Natural killer cell (primary cell): ENCODE measurements around the gene FRK. TPM values are rescaled to one million over a fixed set of nuclear protein-coding genes. Genes with fewer than 3 reads are reported as not detected.
"Not testable (repeated sequence)": the region's sequence is repeated elsewhere in the genome, so short reads cannot be mapped to it uniquely, and the experiment has no call there.

Experiments
- ATAC-seq, 3 donors: fragments of 150-1000 bp in 2 of 3; fragments of 200-7000 bp in 1 of 3; cut with Tn5 transposase; 1 replicate in 1 of 3; 2 replicates in 2 of 3; pipeline ENCODE4 v1.10.0; 2021; ENCODE audit warnings: mild to moderate bottlenecking in 2 of 3, moderate library complexity in 2 of 3
- DNase-seq, 2 donors: peaks; one replicate each; pipeline versions ENCODE4 v3.0.0 to v3.0.0-alpha.2; 2013 to 2021; ENCODE audit warnings: mixed read lengths in 1 of 2
- H3K27ac ChIP-seq: one replicate; pipeline ENCODE4 v1.5.1; 2013; ENCODE audit warnings: mild to moderate bottlenecking, low read length
- H3K27me3 ChIP-seq: one replicate; pipeline ENCODE4 v1.6.1; 2013; ENCODE audit warnings: low read length; ENCODE audit not compliant: control insufficient read depth, insufficient read depth
- H3K36me3 ChIP-seq: one replicate; pipeline ENCODE4 v1.6.1; 2013; ENCODE audit warnings: low read length; ENCODE audit not compliant: control insufficient read depth, insufficient read depth
- H3K4me1 ChIP-seq: one replicate; pipeline ENCODE4 v1.6.1; 2013; ENCODE audit warnings: low read length; ENCODE audit not compliant: control insufficient read depth, insufficient read depth
- H3K4me3 ChIP-seq: one replicate; pipeline ENCODE4 v1.5.1; 2013; ENCODE audit warnings: low read length
- H3K9me3 ChIP-seq: one replicate; pipeline ENCODE4 v1.6.1; 2013; ENCODE audit warnings: low read length; ENCODE audit not compliant: control insufficient read depth, insufficient read depth
- H3K27ac Mint-ChIP-seq, 2 donors: one replicate each; pipeline ENCODE4 v1.8.0; 2022; ENCODE audit warnings: mild to moderate bottlenecking in 2 of 2, mixed read lengths in 2 of 2, moderate library complexity in 1 of 2
- H3K27me3 Mint-ChIP-seq, 2 donors: one replicate each; pipeline ENCODE4 v1.8.0; 2022; ENCODE audit warnings: low read depth in 2 of 2, mixed read lengths in 2 of 2
- H3K36me3 Mint-ChIP-seq: one replicate; pipeline ENCODE4 v1.8.0; 2022; ENCODE audit warnings: mixed read lengths
- H3K4me1 Mint-ChIP-seq, 2 donors: one replicate each; pipeline ENCODE4 v1.8.0; 2022; ENCODE audit warnings: mixed read lengths in 2 of 2
- H3K4me3 Mint-ChIP-seq: one replicate; pipeline ENCODE4 v1.8.0; 2022; ENCODE audit warnings: mild to moderate bottlenecking, moderate library complexity, mixed read lengths
- H3K9me3 Mint-ChIP-seq, 2 donors: one replicate each; pipeline ENCODE4 v1.8.0; 2022; ENCODE audit warnings: mixed read lengths in 2 of 2
- WGBS: methylation state at CpG from one replicate; pipeline ENCODE4 v1.1.7; 2013; ENCODE audit warnings: missing lambda C conversion rate; ENCODE audit not compliant: insufficient coverage; 5-methylcytosine and 5-hydroxymethylcytosine counted together
- intact Hi-C: fragments of 100-400 bp; cut with micrococcal nuclease; formaldehyde crosslinking; loops from one replicate; pipeline ENCODE4 v1.14.2; 2022
- total RNA-seq, 4 donors: library from RNA; stranded (reverse); fragments of 120-200 nt in 1 of 4; gene quantifications; one replicate each; pipeline versions ENCODE4 v1.2.3 to v1.2.4, GENCODE V29; 2013 to 2022
- TF ChIP-seq, protein P1 (sequence below): fragments of 200-600 bp; IDR thresholded peaks from one replicate; pipeline ENCODE4 v1.8.0; 2022; ENCODE audit warnings: antibody characterized with exemption

Gene FRK
- total RNA-seq, 3 donors from 2014 or later (not counting 1 experiment from before 2014, with no cell fraction given) = not detected

DNA sequence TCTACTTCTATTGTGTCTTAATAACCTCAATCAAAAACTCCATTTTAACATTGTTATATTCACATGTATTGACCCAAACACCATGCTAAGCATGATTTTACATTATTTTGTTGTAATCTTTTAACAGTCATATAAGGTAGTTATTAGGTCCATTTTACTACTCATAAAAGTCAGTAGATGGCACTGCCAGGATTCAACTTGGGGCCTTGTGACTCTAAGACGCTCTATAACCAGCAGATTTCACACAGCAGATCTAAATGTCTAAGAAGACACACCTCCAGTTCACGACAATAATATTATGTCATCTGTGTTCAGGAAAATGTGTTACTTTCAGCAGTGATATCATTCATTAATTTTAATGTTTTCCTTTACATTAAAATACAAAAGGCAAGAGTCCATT, 88.0 kb downstream of the FRK start:
- Histone ChIP-seq H3K36me3 (no peaks in the 10 kb centered on the region), H3K27ac (no peak overlapping the region), H3K27me3 (no peaks in the 10 kb centered on the region), H3K4me1 (no peaks in the 10 kb centered on the region), H3K4me3 (no peak overlapping the region), H3K9me3 (no peaks in the 10 kb centered on the region)
- Mint-ChIP-seq H3K36me3 (no peaks in the 10 kb centered on the region), H3K27ac (no peak overlapping the region), H3K4me3 (no peak overlapping the region), H3K9me3 (peaks cover 0 to 3% of the 10 kb centered on the region in 2 donors), H3K4me1 (no peaks in the 10 kb centered on the region), H3K27me3 (no peaks in the 10 kb centered on the region)
- ATAC-seq (no peak), DNase-seq (no peak)
- no CpG with 5 or more reads among the region's 2 CpGs for WGBS
- intact Hi-C loops = no loop called here
- TF ChIP-seq, protein P1, sequence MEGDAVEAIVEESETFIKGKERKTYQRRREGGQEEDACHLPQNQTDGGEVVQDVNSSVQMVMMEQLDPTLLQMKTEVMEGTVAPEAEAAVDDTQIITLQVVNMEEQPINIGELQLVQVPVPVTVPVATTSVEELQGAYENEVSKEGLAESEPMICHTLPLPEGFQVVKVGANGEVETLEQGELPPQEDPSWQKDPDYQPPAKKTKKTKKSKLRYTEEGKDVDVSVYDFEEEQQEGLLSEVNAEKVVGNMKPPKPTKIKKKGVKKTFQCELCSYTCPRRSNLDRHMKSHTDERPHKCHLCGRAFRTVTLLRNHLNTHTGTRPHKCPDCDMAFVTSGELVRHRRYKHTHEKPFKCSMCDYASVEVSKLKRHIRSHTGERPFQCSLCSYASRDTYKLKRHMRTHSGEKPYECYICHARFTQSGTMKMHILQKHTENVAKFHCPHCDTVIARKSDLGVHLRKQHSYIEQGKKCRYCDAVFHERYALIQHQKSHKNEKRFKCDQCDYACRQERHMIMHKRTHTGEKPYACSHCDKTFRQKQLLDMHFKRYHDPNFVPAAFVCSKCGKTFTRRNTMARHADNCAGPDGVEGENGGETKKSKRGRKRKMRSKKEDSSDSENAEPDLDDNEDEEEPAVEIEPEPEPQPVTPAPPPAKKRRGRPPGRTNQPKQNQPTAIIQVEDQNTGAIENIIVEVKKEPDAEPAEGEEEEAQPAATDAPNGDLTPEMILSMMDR = no peak

GRCh38 chr6:115971785-115972184, 88.9 kb downstream of the FRK start:
- no peak for DNase-seq
- H3K9me3 ChIP-seq = no peaks in the 10 kb centered on the region
- ATAC-seq = no peak
- H3K4me3 ChIP-seq = no peak overlapping the region
- TF ChIP-seq, protein P1 = no peak
- H3K9me3 Mint-ChIP-seq = peaks cover 0 to 3% of the 10 kb centered on the region in 2 donors
- no peaks in the 10 kb centered on the region for H3K4me1 ChIP-seq
- H3K36me3 ChIP-seq = no peaks in the 10 kb centered on the region
- H3K4me1 Mint-ChIP-seq = no peaks in the 10 kb centered on the region
- no peaks in the 10 kb centered on the region for H3K27me3 ChIP-seq
- intact Hi-C loops = no loop called here
- no peaks in the 10 kb centered on the region for H3K27me3 Mint-ChIP-seq
- H3K27ac ChIP-seq = no peak overlapping the region
- H3K4me3 Mint-ChIP-seq = no peak overlapping the region
- no peaks in the 10 kb centered on the region for H3K36me3 Mint-ChIP-seq
- H3K27ac Mint-ChIP-seq = no peak overlapping the region
- 81% methylated on average over 2 of the region's 2 CpGs for WGBS

DNA sequence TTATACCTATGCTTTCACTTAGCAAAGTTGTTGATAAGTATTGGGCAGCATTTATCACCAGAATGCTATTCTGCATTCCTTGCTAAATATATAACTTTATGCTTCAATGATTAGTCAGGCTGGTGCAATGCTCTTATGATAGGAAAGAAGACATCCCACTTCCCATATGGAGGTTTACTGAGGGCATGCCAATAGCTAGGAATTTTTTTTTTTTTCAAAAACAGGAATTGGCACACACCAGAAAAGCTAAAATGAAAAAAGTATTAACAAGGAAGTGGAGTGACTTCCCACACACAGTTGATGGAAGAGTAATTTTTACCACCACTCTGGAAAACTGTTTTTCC, 90.8 kb downstream of the FRK start:
- Histone ChIP-seq H3K27ac (no peak overlapping the region), H3K36me3 (no peaks in the 10 kb centered on the region), H3K4me3 (no peak overlapping the region), H3K27me3 (no peaks in the 10 kb centered on the region), H3K9me3 (no peaks in the 10 kb centered on the region), H3K4me1 (no peaks in the 10 kb centered on the region)
- TF ChIP-seq, protein P1 = no peak
- Mint-ChIP-seq H3K9me3 (peaks cover 0 to 3% of the 10 kb centered on the region in 2 donors), H3K4me3 (no peak overlapping the region), H3K27me3 (no peaks in the 10 kb centered on the region), H3K4me1 (no peaks in the 10 kb centered on the region), H3K36me3 (no peaks in the 10 kb centered on the region), H3K27ac (no peak overlapping the region)
- no peak for ATAC-seq
- intact Hi-C loops = no loop called here
- DNase-seq = no peak

- Mint-ChIP-seq H3K27me3 (no peaks in the 10 kb centered on the region), H3K4me1 (no peaks in the 10 kb centered on the region), H3K4me3 (no peak overlapping the region), H3K27ac (no peak overlapping the region), H3K9me3 (peaks cover 0 to 3% of the 10 kb centered on the region in 2 donors), H3K36me3 (no peaks in the 10 kb centered on the region)
- Histone ChIP-seq H3K36me3 (no peaks in the 10 kb centered on the region), H3K4me3 (no peak overlapping the region), H3K4me1 (no peaks in the 10 kb centered on the region), H3K27me3 (no peaks in the 10 kb centered on the region), H3K27ac (no peak overlapping the region), H3K9me3 (no peaks in the 10 kb centered on the region)
- intact Hi-C loops = no loop called here
- 83% methylated on average over 7 of the region's 7 CpGs for WGBS
- TF ChIP-seq, protein P1 = no peak
- ATAC-seq (no peak), DNase-seq (no peak)
Measured at GRCh38 chr6:115969207-115969929, 91.3 kb downstream of the FRK start.

DNA sequence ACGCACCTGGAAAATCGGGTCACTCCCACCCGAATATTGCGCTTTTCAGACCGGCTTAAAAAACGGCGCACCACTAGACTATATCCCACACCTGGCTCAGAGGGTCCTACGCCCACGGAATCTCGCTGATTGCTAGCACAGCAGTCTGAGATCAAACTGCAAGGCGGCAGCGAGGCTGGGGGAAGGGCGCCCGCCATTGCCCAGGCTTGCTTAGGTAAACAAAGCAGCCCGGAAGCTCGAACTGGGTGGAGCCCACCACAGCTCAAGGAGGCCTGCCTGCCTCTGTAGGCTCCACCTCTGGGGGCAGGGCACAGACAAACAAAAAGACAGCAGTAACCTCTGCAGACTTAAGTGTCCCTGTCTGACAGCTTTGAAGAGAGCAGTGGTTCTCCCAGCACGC, 100.4 kb downstream of the FRK start:
- H3K4me3 Mint-ChIP-seq, H3K4me1 Mint-ChIP-seq, H3K36me3 Mint-ChIP-seq, H3K9me3 ChIP-seq, H3K27me3 ChIP-seq, H3K4me1 ChIP-seq, H3K9me3 Mint-ChIP-seq, DNase-seq, H3K27ac ChIP-seq, H3K27ac Mint-ChIP-seq, ATAC-seq, H3K4me3 ChIP-seq, H3K36me3 ChIP-seq, H3K27me3 Mint-ChIP-seq, intact Hi-C loops: not testable (repeated sequence)
- 96% methylated on average over 4 of the region's 17 CpGs for WGBS
